HepG2 (cell line): ENCODE results near the gene CPEB4. TPM values are rescaled to one million over a fixed set of nuclear protein-coding genes. Genes with fewer than 3 reads are reported as not detected.

ENCODE experiments used
- ATAC-seq: fragments of 200-7000 bp; cut with Tn5 transposase; 3 replicates; pipeline ENCODE4 v1.9.1; 2020; ENCODE audit warnings: mild to moderate bottlenecking, moderate library complexity
- BruUV-seq: library from RNA; stranded (reverse); fragments of 400-500 nt; replicated peaks from 2 replicates; lab custom pipeline; 2021; lab: Mats Ljungman, UMichigan
- CTCF ChIA-PET: fragments of 300-600 bp; formaldehyde crosslinking; extraction: SDS; loops from one replicate; lab custom pipeline; 2021; ENCODE audit warnings: low total read pairs, inconsistent platforms, low intra/inter-chr PET ratio; lab: Yijun Ruan, JAX
- POLR2A ChIA-PET: fragments of 350-600 bp; sonication (Branson Sonifier 250); formaldehyde crosslinking; loops from one replicate; lab custom pipeline; 2020; ENCODE audit warnings: antibody characterized with exemption, inconsistent platforms; lab: Yijun Ruan, JAX
- DNase-seq: peaks from one replicate; pipeline ENCODE4 v3.0.0-alpha.2; 2015; ENCODE audit warnings: low spot score
- FAIRE-seq: peaks from 3 replicates; lab custom pipeline; 2011; peaks lifted over from hg19 to GRCh38; lab: Jason Lieb, UNC
- H2AFZ ChIP-seq: one replicate; pipeline ENCODE4 v1.6.1; 2011; ENCODE audit warnings: low read length, inconsistent platforms
- H3K27ac ChIP-seq: fragments of 300-600 bp; 3 replicates; pipeline ENCODE4 v1.8.0; 2011; ENCODE audit warnings: mixed run types, mild to moderate bottlenecking, mixed read lengths, low read length, inconsistent platforms; ENCODE audit not compliant: insufficient read depth; ENCODE audit errors: extremely low read length
- H3K27me3 ChIP-seq, 2 experiments: fragments of 200-600 bp in 1 of 2; 2 replicates in 1 of 2; 3 replicates in 1 of 2; pipeline versions ENCODE4 v1.6.0 to v1.8.0; 2011; ENCODE audit warnings: low read length in 2 of 2, mild to moderate bottlenecking in 2 of 2, moderate library complexity in 2 of 2, inconsistent platforms in 1 of 2; ENCODE audit not compliant: insufficient read depth in 2 of 2, control insufficient read depth in 1 of 2
- H3K36me3 ChIP-seq, 2 experiments: fragments of 200-600 bp in 1 of 2; replicated peaks in 1 of 2; 2 replicates in 1 of 2; 3 replicates in 1 of 2; pipeline versions ENCODE4 v1.5.1 to v1.8.0; 2011; ENCODE audit warnings: low read length in 2 of 2, inconsistent platforms in 1 of 2; ENCODE audit not compliant: insufficient read depth in 2 of 2, control insufficient read depth in 1 of 2
- H3K4me1 ChIP-seq: 2 replicates; pipeline ENCODE4 v1.5.1; 2012; ENCODE audit warnings: low read length, inconsistent platforms; ENCODE audit not compliant: insufficient read depth
- H3K4me2 ChIP-seq: 2 replicates; pipeline ENCODE4 v1.6.0; 2011; ENCODE audit warnings: low read depth, low read length, inconsistent platforms
- H3K4me3 ChIP-seq, 3 experiments: fragments of 200-600 bp in 1 of 3; sonication (generic), shearing (Covaris generic) in 1 of 3; replicated peaks in 1 of 3; 2 replicates each; pipeline ENCODE4 v1.5.1; 2011 to 2016; ENCODE audit warnings: low read length in 3 of 3, inconsistent platforms in 2 of 3, low read depth in 2 of 3, mild to moderate bottlenecking in 2 of 3, control low read depth in 1 of 3, mixed read lengths in 1 of 3; ENCODE audit not compliant: insufficient read depth in 1 of 3
- H3K79me2 ChIP-seq: one replicate; pipeline ENCODE4 v1.6.1; 2011; ENCODE audit warnings: low read length, inconsistent platforms; ENCODE audit not compliant: insufficient read depth
- H3K9ac ChIP-seq: 2 replicates; pipeline ENCODE4 v1.6.0; 2011; ENCODE audit warnings: mild to moderate bottlenecking, low read depth, low read length, inconsistent platforms; ENCODE audit not compliant: insufficient read depth
- H3K9me3 ChIP-seq: 2 replicates; pipeline ENCODE4 v1.5.1; 2012; ENCODE audit warnings: mild to moderate bottlenecking, low read length
- H4K20me1 ChIP-seq: 2 replicates; pipeline ENCODE4 v1.6.0; 2011; ENCODE audit warnings: inconsistent platforms, mild to moderate bottlenecking, low read length, moderate library complexity; ENCODE audit not compliant: insufficient read depth
- CBX1 ChIP-seq: IDR thresholded peaks from one replicate; pipeline ENCODE4 v1.6.1; 2016; ENCODE audit warnings: antibody characterized with exemption, low read depth
- CTCF ChIP-seq: sonication (generic); formaldehyde crosslinking; IDR thresholded peaks from 2 replicates; pipeline ENCODE4 v1.5.0; 2020; ENCODE audit warnings: mild to moderate bottlenecking, missing genetic modification reagents, moderate library complexity
- JUNB ChIP-seq: sonication (generic); formaldehyde crosslinking; IDR thresholded peaks from 2 replicates; pipeline ENCODE4 v1.8.0; 2022; ENCODE audit warnings: missing genetic modification reagents, mild to moderate bottlenecking, borderline replicate concordance
- KAT8 ChIP-seq: IDR thresholded peaks from 2 replicates; pipeline ENCODE4 v1.6.1; 2016; ENCODE audit warnings: missing genetic modification reagents, missing compliant biosample characterization
- LCORL ChIP-seq, 2 experiments: fragments of 450-650 bp in 1 of 2; sonication (generic) in 1 of 2; formaldehyde crosslinking in 1 of 2; IDR thresholded peaks; 2 replicates each; pipeline versions ENCODE4 v1.5.0 to v1.6.1; 2017 to 2020; ENCODE audit warnings: antibody characterized with exemption in 1 of 2, missing genetic modification reagents in 1 of 2
- MAFK ChIP-seq, 2 experiments: IDR thresholded peaks in 1 of 2; conservative IDR thresholded peaks in 1 of 2; 2 replicates each; pipeline ENCODE4 v1.6.1; 2011; ENCODE audit warnings: improper control_type of control experiment in 2 of 2, low read length in 2 of 2
- NFATC3 ChIP-seq: sonication (generic); formaldehyde crosslinking; IDR thresholded peaks from 2 replicates; pipeline ENCODE4 v1.5.1; 2020; ENCODE audit warnings: mild to moderate bottlenecking, missing genetic modification reagents
- SP1 ChIP-seq, 2 experiments: fragments of 450-650 bp in 1 of 2; sonication (generic) in 1 of 2; formaldehyde crosslinking in 1 of 2; IDR thresholded peaks; 2 replicates each; pipeline versions ENCODE4 v1.4.0 to v1.6.1; 2016 to 2020; ENCODE audit warnings: missing genetic modification reagents in 1 of 2
- SRF ChIP-seq: IDR thresholded peaks from 2 replicates; pipeline ENCODE4 v1.6.1; 2011; ENCODE audit warnings: mild to moderate bottlenecking, low read depth, low read length, moderate library complexity
- ZNF337 ChIP-seq: sonication (generic); formaldehyde crosslinking; IDR thresholded peaks from 2 replicates; pipeline ENCODE4 v1.5.1; 2020; ENCODE audit warnings: missing genetic modification reagents, low read depth, mild to moderate bottlenecking, borderline replicate concordance
- ZNF562 ChIP-seq: sonication (generic); formaldehyde crosslinking; IDR thresholded peaks from 2 replicates; pipeline ENCODE4 v1.8.0; 2022; ENCODE audit warnings: missing genetic modification reagents, borderline replicate concordance
- WGBS: methylation state at CpG from one replicate; pipeline ENCODE4 v1.1.6; 2017; ENCODE audit warnings: low lambda C conversion rate; 5-methylcytosine and 5-hydroxymethylcytosine counted together
- in situ Hi-C: cut with HindIII; loops from 2 replicates; pipeline ENCODE4 v1.10.0; 2017; ENCODE audit warnings: low pct_unique_long_range_greater_than_20kb; ENCODE audit not compliant: extremely low pct_ligation_motif_present
- intact Hi-C: fragments of 100-400 bp; cut with micrococcal nuclease; formaldehyde crosslinking; loops from one replicate; pipeline ENCODE4 v1.10.0; 2022; ENCODE audit not compliant: unreplicated experiment
- polyA plus RNA-seq, 8 experiments: library from polyadenylated mRNA; depleted of rRNA in 3 of 8; stranded (reverse) in 7 of 8; unstranded in 1 of 8; fragments of >200 nt; fragmentation: Illumina TruSeq in 4 of 8; extraction: Trizol in 4 of 8; gene quantifications; 2 replicates each; pipeline versions ENCODE4 v1.2.1 to v1.2.3, GENCODE V29; 2011 to 2016; ENCODE audit warnings: low read depth in 4 of 8, missing spikeins in 1 of 8, mixed read lengths in 1 of 8; ENCODE audit not compliant: insufficient read depth in 1 of 8
- total RNA-seq, 5 experiments: library from RNA; depleted of rRNA; stranded (reverse); fragments of >200 nt; fragmentation: Illumina TruSeq; extraction: Trizol; gene quantifications; 2 replicates each; pipeline ENCODE4 v1.2.3, GENCODE V29; 2016; ENCODE audit warnings: low read depth in 1 of 5

Gene CPEB4
- total and polyA plus RNA-seq, 2 of the 13 experiments (the other 11 are each of a cell fraction or from before 2014, with no cell fraction given), result 7.7 to 26.7 TPM

- no peak for TF ChIP-seq ZNF337 (CRISPR knock-in tag)
- no peak for TF ChIP-seq CBX1
- TF ChIP-seq ZNF562, result no peak
- TF ChIP-seq LCORL (IDR thresholded peaks at IDR 0.05), result no peak
- TF ChIP-seq LCORL (CRISPR knock-in tag; IDR thresholded peaks at IDR 0.05), result no peak
- TF ChIP-seq CTCF (CRISPR knock-in tag), result peak; percentile 43
- no peak for TF ChIP-seq NFATC3 (CRISPR knock-in tag)
Observed at GRCh38 chr5:173925449-173926071, 37.4 kb downstream of the CPEB4 start (continued).

DNA sequence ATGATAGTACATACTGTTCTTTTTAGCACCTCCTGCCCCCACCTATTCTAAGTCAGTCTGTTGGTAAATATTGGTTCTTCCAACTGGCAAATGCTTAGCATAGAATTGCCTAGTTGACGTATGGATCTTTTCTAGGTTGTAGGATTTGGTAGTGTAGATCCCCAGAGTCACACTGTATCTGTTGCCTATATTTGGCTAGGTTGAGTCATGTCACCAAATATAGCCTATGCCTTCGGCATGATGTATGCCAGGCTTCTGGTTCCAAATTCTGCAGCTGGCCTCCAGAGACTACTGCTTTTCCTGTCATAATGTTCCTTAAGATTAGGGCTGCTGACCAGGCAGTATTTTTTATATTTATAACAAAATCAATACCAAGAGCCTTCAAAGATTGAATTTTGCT, 38.2 kb downstream of the CPEB4 start:
- no peak overlapping the region for H3K4me2 ChIP-seq
- no peak overlapping the region for H3K4me3 ChIP-seq
- no peaks in the 10 kb centered on the region for H4K20me1 ChIP-seq
- in situ Hi-C loops, result no loop called here
- POLR2A ChIA-PET, result no interaction called here
- no peaks in the 10 kb centered on the region for H3K27me3 ChIP-seq
- no peak overlapping the region for H2AFZ ChIP-seq
- no peak for TF ChIP-seq SP1 (IDR thresholded peaks at IDR 0.05)
- no peak for TF ChIP-seq SP1 (CRISPR knock-in tag; IDR thresholded peaks at IDR 0.05)
- TF ChIP-seq JUNB (CRISPR knock-in tag), result no peak
- no peak for TF ChIP-seq KAT8 (CRISPR knock-in tag)
- peak in 1 of 2 experiments; percentile 15; a peak in 1 of 4 replicates for TF ChIP-seq MAFK (conservative IDR thresholded peaks at IDR 0.05 in 1 of 2, IDR thresholded peaks at IDR 0.05 in 1 of 2; ENCODE audit: low read length in 2 of 2)
- TF ChIP-seq SRF, result peak; percentile 71; the same call in 1 of the 2 replicates
- ATAC-seq, result no peak
- no peak for FAIRE-seq
- H3K79me2 ChIP-seq, result peaks cover 27% of the 10 kb centered on the region
- no TSS peak for BruUV-seq
- no peak overlapping the region for H3K27ac ChIP-seq
- H3K4me1 ChIP-seq, result peaks cover 72% of the 10 kb centered on the region
- H3K9me3 ChIP-seq, result no peaks in the 10 kb centered on the region
- intact Hi-C loops, result no loop called here
- WGBS, result 92% methylated on average over 2 of the region's 2 CpGs
- H3K36me3 ChIP-seq, result peaks cover 6 to 9% of the 10 kb centered on the region in 2 experiments; a peak in 2 of 5 replicates
- H3K9ac ChIP-seq, result no peak overlapping the region
- CTCF ChIA-PET, result interaction anchor here (1.3 kb wide), 1 partner anchor 307 kb away, joined by 4 read pairs; no protein-coding TSS in a partner anchor
- DNase-seq, result no peak
